GDM1 (cell line): ENCODE measurements around the gene TRPV5.

Source experiments
- DNase-seq: peaks from one replicate; lab custom pipeline; 2025; lab: John Stamatoyannopoulos, UW

The TRPV5 gene

DNA sequence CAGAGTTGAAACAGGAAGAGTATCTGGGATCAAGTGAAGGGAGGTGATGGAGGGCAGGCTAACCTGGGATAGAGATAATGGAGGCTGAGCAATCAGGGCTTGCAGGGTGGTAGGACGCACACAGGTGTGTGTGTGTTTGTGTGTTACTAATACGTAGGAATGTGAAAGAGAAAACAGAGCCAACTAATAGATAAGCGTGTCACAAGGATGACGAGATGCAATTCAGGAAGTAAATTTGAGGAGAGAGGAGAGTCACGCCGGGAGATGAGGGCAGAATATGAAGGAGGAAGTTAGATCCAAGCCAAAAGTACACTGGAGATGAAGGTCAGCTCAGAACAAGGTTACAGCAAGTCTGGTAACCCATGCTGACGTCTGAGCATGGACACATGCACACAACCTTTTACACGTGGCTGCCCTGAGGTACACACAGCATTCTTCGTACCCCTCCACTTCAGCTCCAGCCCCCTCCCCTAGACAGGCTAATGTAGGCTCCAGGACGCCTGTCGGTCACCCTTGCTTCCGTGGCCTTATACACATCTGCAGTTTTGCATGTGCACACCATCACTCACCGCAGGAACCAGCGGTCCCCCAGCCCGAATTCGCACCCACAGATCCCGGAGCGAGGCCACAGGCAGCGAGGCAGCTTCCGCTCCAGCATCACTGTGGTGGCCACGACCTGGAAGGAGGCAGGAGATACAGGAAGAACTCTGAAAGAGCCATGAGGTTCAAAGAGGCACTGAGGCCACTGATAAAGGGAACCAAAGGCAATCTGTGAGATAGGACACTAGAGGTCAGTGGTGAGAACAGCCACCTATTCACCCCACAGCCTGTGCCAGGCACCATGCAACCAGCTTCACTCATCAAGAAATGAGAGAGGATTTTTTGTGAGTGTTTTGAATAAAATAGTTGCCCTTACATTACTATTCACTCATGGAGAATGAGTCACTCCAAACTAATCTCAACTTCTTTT is 24.3 kb downstream of the TRPV5 start:
- DNase-seq = no peak

DNA sequence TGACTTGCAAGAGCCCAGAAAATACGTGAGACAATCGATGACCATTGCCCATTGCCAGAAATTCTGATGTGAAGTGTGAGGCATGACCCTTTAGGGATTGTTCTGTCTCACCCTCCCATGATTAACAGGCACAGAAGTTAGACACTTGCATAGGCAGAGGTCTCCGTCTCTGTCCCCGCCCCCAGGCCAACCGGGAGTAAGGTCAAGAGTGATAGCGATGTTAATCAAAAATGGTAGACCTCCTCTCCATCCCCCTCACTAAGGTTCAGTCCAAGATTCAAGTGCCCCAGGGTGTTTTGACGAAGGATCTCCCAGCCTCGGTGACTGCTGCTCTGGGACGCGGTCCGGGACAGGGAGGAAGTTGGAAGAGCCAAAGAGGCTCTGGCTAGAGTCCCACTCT is 25.3 kb downstream of the TRPV5 start:
- DNase-seq = no peak

DNA sequence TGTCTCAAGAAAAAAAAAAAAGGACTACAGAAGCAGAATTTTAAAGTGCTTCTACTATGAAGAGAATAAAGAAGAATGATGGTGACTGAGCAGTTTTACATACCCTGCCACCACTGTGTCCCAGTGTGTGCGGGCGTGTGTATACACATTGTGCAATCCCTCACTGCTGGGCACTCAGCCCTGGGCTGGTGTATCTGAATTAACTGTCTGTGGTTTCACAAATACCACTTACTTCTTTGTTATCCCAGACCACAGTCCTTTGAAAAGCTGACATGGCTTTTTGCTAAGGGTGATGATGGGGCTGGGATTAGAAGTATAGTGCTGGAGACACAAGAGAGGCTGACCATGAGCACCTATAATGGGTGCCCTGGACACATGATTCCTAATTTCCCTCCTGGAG is 26.9 kb downstream of the TRPV5 start:
- no peak for DNase-seq

DNA sequence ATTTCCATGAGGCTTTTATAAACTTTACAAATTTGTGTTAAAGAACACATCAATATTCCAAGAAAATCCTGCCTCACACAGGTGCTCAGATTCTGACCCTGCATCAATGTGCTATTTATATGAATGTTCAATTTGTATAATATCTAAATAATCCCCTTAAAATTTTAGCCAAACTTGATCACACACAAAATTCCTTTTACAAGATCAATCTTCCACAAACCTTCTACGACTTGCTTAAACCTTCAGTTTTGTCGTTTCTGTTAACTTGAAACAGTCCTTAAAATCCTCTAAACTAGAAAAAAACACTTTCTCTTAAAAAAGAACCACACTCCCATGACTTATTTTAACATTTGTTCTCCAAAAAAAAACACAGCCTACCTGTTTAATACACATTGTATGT is 27.8 kb downstream of the TRPV5 start:
- no peak for DNase-seq

DNA sequence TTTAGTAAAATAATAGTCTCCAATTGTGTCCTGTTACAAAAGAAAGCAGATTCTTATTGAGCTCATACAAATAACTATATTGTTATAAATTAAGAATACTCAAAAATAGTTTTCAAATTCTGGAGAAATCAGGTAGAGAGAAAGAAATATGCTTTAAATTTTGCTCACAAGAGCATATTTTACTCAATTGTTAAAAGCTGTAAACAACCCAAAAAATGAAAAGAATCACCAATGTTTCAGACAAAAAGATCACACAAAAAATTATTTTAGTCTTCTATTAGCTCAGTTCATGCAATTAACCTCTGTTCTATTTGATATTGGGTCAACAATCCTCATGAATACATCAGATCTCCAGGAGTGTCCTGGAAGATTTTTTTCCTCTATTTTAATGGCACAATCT is 29.4 kb downstream of the TRPV5 start:
- DNase-seq = no peak

DNA sequence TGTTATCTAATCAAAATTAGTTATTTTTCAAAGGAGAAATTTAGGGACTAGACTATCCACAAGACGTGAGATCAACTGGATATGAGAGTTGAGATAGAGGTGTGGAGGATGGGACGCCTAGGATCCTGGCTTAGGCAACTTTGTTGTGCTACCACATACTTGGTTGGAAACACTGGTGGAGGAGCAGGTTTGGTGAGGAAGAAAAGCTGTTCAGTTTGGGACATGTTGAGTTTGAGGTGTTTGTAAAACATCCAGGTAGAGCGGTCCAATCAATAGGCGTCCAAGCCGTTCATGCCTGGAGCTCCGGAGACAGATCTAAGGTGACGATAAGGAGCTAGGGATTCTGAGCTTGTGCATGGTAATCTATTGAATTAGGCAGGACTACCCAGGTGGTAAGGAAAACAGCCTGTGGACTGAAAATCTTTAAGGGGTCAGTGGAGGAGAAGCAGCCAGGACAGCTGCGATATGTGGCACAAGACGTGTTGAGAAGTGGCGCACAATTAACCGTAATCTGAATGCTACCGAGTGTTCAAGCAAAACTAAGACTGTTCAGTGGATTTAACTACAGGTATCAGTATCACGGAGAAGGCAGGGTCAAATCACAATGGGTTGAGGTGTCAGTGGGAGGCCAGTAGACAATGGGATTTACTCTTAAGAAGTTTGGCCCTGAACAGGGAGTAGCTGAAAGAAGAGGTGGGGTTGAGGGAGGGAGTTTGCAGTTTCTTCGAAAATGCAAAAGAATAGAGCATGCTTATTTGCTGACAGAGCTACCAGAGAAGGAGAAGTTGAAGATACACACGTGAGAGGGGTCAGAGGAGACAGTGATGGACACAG is 31.9 kb downstream of the TRPV5 start:
- no peak for DNase-seq

DNA sequence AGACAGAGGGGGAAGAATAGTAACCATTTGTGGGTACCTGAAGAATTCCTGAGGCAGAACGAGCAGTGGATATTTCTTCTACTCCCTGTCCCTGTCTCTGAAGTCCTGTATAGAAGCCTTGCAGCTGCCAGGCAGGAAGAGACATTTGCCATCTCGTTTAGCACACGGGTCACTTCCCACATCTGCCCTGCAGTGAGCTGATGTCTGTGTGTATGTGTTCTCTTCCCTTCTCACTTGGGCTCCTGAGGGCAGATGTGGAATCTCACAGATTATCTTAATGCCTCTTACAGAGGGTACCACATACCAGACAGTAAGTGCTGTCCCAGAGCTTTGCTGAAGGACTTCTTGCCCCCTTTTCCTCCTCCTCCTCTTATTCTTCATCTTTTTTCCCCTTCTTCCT is 33.9 kb downstream of the TRPV5 start:
- no peak for DNase-seq

DNA sequence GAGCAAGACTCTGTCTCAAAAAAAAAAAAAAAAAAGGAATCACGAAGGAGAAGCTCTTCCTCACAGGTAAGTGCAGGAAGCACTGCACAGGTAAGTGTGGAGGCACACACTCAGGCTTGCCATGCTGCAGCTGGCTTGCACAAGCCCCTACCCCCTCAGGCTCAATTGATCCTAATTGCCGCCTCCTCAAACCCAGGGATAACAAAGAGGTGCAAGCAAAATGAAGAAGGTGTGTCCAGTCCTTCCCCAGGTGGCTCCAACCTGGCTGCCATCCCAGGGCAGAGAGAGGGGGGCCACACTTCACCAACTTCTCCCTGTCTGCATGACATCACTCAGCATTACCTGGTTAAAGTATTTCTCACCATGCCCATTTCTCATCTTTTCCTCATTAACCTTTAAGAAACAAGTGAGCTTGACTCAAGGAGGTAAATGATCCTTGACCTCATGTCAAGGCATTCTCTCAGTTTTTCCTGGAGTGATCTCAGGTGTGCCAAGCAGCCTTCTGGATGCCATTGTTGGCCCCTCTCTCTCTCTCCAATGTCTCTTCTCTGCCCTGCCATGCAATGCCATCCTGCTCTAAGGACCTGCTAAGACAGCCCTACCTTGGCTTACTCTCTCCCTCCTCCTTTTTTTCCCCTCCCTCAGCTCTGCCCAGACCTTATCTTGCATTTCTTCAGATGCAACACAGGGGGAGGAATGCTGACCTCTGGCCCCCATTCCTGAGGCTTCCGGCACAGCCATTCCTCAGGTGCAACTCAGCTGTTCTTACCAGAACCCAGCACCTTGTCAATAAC is 35.0 kb downstream of the TRPV5 start:
- no peak for DNase-seq

DNA sequence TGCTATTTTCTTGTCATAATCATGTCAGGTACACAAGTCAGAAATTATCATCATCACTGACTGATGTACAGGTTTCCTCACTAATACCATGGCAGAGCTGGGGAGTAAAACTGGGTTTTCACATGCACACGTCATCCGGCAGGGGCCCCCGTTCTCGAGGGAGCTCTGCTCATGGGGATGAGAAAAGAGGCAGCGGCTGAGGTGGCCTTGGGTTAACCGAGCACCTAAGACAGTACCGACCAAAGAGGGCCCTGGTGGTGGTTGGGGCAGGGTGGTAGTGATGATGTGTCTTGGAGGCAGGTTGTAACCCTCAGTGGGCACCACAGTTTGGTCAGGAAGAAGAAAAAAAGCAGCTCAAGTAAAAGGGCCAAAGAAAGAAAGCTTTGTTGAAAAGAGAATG is 35.9 kb downstream of the TRPV5 start:
- DNase-seq = no peak

DNA sequence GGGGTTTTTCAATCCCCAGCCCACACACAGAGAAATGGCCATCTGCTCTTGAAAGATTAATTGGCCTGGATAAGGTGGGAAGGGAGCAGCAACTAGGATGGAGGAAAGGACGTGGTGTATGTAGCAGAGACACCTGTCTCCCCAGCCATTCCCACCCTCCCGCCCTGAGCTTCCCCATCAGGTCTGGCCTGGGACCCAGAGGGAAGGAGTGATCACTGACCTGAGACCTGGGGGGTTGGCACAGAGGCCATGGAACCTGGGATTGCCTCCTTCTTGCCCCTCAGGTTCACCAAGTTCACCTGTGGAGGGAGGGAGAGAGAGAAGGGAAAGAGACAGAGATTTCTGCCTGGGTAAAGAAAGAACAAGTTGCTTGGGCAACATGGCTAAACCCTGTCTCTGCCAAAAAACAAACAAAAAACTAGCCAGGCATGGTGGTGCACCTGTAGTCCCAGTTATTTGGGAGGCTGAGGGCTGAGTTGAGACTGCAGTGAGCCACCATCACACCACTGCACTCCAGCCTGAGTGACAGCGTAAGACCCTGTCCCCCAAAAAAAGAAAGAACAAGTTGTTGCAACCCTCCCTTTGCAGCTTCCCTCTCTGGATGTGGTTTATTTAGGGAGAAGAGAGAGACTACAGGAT is 36.7 kb downstream of the TRPV5 start:
- no peak for DNase-seq

DNA sequence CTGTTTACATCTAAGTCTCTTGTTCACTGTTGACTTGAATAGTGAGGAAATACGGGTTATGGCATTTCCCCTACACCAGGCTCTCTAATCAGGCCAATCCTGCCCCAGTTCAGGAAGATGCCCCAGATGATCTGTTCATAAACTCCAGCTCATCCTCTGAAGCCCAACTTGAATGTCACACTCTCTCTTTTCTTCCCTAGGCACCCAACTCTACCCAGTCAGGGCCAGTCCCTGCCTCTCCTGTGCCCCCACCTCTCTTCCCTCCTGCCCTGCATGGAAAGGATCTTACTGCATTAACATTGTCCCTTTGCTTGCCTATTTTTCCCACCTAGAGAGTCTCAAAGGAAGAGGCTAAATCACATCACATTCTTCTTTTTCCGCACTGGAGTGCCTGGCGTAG is 37.4 kb downstream of the TRPV5 start:
- DNase-seq = no peak

DNA sequence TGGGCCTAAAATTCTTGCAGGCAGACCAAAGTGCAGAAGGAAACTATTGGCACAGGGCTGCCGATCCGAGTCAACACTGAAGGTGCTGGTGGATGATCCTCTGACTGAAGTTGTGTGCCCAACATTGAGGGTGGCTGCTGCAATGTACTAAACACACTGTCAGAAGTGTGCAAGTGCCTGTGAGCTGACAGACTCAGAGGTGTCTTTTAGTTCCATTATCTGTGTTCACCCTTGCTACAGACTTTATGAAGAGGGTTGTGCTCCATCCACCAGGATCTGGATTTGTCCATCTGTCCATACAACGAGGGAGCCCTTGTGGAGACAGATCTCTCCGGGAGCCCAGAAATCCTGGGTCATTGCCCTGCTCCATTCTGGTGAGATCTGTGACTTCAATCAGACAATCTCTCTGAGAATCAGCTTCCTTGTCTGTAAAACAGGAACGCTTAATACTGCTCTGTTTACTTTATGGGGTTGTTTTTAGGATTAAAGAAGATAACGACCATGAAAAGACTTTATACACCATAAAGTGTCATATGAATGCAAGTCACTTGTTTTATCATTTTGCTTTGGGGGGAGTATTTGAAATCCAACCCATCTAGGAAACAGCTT is 38.5 kb downstream of the TRPV5 start:
- no peak for DNase-seq

DNA sequence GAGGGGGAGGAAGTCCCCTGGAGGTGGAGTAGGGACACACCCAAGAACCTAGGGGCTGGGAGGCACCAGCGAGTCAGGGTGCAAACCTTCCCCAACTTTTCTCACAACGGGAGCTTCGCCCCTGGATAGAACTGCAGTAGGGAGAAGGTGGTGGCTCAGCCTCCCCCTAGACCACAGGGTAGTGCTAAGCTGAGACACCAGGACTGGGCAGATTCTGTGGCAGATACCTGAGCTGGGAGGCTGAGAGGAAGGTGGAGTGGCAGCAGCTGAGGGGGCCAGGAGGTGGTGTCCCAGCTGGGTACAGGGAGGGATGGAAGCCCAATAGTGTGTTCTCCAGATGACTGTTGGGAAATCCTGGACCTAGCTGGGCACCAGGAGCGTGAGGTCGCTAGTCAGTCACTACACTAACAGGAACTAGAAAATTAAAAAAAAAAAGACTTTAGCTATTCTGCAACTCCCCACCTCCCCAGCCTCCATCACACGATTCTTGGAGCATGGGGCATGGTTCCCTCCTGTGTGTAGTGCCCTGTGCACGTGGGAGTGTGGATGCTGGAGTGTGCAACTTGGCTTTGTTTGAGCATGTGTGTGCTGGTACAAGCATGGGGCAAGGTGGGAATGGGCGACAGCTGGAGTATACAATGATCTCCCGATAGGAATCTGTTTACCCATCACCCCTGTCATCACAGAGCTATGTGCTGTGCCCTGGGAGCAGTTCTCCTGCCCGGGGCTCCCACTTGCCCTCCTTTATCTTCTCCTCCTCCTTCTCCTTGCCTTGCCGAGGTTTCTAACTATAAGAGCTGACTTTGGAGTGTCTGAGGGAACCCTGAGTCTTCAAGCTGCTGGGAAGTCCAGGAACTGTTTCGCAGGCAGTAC is 39.2 kb downstream of the TRPV5 start:
- no peak for DNase-seq

DNA sequence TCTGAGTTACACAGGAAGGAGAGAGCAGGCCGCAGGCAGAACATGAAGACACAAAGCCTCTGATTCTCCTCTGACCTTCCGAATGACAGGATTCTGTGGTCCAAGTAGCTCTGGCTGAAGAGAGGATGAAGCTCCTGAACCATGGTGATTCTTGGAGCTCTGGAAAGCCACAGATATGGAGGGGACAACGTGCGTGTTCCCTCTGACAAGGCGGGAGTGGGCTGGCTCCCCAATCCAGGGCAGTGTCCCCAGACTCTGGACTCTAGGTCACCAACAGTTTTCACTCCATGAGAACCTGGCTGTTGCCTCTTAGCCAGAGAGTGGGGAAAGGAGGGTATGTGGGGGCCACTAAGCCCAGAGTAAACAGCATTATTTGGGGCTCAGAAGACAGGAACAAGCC is 40.6 kb downstream of the TRPV5 start:
- no peak for DNase-seq

DNA sequence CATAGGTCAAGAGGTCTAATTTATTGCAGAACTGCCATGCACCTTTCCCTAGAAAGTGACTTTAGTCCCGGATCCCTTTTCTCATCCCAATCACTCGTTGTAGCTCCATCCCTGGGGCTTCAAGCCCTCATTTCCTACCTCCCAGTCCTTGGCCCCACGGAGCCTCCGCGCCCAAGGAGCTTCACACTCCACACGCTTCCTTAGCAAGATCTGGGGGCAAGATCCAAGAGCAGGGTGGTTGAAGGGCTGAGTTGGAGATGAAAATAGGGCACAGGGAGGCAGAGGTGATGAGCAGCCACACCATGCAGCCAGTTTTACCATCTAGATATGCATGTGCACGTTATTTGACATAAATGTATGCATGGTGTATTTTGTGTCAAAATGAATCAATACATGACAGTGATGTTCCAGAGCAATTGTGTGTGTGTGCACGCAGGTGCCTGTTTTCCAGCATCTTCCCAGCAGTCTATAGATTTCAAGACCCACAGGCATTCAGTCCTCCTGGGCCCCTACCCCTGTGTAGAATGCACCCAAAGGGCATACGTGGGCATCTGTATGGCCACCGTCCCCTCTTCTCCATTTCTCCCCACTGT is 42.0 kb downstream of the TRPV5 start:
- no peak for DNase-seq

DNA sequence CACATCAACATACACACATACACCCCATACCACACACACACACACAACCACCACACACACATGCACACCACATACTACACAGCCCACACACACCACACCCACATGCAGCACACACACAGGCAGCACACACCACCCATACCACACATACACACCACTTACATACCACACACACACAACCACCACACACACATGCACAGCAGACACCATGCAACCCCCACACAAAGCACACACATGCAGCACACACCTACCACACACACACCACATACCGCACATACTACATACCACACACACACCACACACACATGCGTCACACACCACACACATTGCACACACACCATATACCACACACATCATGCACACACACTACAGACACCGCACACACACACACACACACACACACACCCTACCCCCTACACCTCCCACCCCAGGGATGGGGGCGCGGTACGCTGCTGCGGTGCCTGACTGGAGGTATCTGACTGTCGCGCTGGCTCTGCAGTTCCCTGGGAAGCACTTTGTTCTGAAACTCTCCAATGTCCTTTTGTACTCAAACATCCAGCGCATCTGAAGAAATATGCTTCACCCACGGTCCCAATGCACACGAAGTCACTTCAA is 42.6 kb downstream of the TRPV5 start:
- no peak for DNase-seq

DNA sequence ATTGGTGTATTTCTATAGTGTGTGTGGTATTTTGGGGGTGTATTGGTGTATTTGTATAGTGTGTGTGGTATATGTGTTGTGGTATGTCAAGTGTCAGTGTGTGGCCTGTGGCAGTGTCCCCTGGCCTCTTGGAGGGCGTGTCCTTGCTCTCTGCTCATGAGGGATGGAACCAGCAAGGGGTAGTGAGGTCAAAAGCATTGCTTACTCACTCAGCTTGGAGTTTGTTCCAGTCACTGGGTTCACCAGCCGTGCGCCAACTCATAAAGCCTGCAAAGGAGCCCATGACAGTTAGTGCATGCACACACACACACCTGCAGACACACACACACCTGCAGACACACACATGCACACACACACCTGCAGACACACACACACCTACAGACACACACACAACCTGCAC is 43.7 kb downstream of the TRPV5 start:
- no peak for DNase-seq

DNA sequence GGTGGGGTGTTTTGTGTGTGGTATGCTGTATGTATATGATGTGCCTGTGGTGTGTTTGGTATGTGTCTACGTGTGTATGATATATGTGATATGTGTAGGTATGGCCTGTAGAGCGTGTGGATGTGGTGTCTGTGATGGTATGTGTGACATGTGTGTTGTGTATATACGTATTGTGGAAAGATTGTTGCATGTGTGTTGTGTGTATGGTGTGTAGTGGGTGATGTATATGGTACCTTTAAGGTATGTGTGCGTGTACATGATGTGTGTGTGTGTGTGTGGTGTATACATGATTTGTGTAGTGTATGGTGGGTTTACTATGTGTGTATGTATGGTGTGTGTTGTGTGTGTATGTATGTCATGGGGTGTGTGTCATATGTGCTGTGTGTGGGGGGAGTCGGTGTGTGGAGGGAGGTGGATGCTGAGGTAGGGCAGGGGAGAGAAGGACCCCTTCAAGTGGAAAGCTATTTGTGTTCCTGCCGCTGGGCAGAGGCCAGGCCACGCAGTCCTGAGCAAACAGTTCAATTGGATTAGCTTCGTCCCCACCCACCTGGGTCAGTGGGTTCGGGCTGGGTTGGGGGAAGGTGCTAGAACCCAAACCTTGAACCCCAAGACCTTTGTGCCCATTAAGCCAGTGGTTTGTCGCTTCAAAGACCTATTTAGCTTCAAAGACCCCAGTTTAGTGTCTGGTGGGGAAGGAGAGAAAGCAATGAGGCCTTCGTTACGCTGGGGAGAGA is 46.1 kb downstream of the TRPV5 start:
- DNase-seq = no peak

DNA sequence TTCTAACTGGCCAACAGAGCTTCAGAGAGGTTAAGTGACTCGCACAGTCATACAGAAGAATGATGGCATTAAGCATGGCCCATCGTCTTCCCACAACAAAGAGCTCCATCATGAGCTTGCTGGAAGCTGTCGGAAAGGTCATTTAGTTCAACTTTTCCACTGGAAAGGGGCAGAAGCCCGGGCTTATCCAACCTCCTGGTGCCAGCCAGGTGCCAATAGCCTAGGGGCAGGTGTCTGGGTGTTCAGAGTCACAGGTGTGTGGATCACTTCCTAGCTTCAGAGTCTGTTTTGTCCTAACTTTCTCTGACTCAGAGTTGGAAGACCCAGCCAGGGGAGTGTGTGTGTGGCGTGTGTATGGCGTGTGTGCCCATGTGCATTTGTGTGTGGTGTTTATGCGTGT is 46.7 kb downstream of the TRPV5 start:
- no peak for DNase-seq
